GM21825 (cell line): Measurements from ENCODE around the gene ENOX1.

Experiments used
- ATAC-seq: cut with Tn5 transposase; IDR thresholded peaks from one replicate; pipeline ENCODE4 v1.9.1; 2021; ENCODE audit warnings: mild to moderate bottlenecking, moderate library complexity; ENCODE audit not compliant: unreplicated experiment

ENOX1 gene

GRCh38 chr13:43611281-43612273, 175.2 kb downstream of the ENOX1 start:
- no peak for ATAC-seq

- no peak for ATAC-seq
Observed at GRCh38 chr13:43608400-43609137, 178.2 kb downstream of the ENOX1 start.

- ATAC-seq, result no peak
Observed at GRCh38 chr13:43597599-43597945, 189.2 kb downstream of the ENOX1 start.

GRCh38 chr13:43596924-43597598, 189.7 kb downstream of the ENOX1 start:
- no peak for ATAC-seq

DNA sequence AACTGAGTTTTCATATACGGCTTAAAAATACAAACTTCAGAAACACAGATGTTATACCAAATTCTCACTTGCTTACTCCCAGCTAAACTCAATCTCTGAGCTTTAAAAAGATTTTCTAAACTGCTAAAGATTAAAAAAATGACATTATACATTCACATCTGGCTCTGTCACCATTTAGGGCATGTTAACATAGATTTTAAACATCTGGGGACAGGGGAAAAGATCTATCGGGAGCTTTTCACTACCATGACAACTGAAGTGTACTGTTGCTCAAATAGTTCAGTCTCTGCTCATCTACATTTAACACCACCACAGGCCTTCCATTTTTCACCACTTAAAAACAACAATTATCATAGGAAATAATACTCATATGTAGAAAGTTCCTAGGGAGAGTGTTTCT, 190.8 kb downstream of the ENOX1 start:
- ATAC-seq, result no peak

DNA sequence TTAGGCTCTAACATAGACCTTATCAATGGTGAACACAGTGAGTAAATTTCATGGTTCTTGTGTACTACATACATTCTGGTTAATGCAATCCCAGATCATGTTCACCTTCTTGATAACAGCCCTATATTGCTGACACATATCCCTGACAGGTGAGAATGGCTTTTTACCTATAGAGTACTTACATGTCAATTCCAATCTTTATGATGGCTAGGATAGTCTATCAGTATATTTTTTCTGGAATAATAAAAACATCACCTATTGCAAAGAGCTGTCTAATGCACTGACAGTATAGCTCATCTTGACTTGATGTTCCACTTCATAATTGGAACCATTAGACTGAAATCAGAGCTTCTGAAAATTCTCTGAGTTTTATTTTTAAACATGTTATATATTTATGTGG, 199.4 kb downstream of the ENOX1 start:
- ATAC-seq, result no peak

GRCh38 chr13:43584751-43585150, 202.0 kb downstream of the ENOX1 start:
- ATAC-seq, result no peak

- ATAC-seq, result no peak
Observed at GRCh38 chr13:43583321-43583720, 203.5 kb downstream of the ENOX1 start.

- ATAC-seq, result no peak
Observed at GRCh38 chr13:43580280-43580679, 206.5 kb downstream of the ENOX1 start.

GRCh38 chr13:43579321-43579720, 207.5 kb downstream of the ENOX1 start:
- ATAC-seq, result no peak

- ATAC-seq, result no peak
Observed at GRCh38 chr13:43574605-43575004, 212.2 kb downstream of the ENOX1 start.

DNA sequence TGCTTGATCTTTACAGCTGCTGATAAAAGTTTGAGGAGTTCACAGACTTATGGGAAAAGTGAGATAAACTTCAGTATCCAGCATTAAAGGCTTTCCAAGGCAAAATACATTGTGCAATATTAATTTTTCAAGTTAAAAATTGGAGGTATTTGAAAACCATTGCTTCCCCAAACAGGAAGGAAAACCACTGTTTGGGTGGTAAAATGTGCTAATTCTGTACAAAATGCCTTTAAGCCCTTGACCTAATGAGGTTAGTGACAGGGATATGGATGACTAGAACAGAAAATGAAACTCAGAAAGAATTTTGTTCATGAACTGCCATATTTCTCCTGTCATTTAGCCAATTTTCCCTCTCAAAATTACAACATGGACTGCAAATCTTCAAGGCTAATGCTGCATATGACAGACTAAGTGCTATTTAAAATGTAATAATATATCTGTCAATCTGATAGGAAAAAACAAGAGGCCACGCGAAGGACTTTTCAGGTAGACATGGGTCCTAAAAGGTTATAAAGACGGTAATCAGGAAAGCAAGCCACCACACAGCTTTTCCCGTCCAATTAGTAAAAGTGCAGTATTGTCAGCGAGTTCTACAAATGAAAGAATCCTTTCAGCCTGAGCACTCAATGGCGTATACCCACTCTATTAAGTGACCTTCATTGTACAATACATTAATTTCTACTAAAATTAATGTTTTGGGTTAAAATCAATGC, 212.8 kb downstream of the ENOX1 start:
- no peak for ATAC-seq

- ATAC-seq, result no peak
Observed at GRCh38 chr13:43573361-43573740, 213.4 kb downstream of the ENOX1 start.

DNA sequence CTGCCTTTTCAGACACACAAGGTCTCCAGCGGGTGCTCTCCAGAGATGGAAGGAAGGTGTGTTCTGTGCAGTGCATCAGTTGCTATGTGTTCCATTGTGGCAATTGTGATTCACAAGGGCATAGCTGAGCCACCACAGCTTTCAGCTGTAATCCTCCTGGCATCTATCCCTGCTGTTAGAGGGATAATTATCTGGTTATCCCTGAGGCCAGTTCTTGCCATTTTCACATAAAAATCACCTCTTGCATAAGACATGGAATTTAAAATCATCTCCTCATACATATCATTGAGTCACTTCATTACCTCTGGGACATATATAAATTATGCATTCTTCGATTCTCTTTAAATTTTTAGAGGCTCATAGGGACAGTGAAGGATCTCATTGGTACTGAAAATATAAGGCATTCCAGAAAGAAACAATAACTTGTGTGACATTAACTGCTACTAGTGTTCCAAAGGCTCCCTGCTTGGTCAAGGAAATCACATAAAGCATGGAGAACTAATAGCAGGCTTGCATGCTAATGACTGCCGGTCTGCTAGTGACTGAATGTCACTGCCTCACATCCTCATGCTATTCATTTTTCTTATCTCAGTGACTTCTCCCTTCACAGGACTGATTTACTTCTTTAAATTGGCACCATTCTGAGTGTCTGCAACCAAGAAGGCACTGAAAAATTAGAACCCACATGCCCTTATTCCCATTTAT, 214.0 kb downstream of the ENOX1 start:
- ATAC-seq, result no peak

DNA sequence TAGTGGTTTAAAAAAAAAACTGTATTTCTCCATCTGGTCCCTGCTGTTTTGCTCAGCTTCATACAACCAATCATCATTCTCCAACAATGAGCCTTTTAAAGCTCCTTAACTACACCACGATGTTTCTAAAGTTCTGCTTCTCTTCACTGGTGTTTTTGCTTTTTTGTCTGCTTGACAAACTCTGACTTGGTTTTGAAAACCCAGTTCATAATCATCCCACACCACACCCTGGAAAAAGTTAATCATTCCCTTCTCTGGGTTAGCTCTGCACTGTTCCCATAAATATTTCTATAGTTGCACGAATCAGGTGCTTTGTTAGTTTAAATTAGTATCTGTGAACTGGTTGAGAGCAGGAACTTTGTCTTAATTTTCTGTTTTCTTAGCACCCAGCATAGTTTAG, 217.1 kb downstream of the ENOX1 start:
- no peak for ATAC-seq

GRCh38 chr13:43567608-43568007, 219.2 kb downstream of the ENOX1 start:
- no peak for ATAC-seq

GRCh38 chr13:43564952-43565351, 221.8 kb downstream of the ENOX1 start:
- ATAC-seq, result no peak

DNA sequence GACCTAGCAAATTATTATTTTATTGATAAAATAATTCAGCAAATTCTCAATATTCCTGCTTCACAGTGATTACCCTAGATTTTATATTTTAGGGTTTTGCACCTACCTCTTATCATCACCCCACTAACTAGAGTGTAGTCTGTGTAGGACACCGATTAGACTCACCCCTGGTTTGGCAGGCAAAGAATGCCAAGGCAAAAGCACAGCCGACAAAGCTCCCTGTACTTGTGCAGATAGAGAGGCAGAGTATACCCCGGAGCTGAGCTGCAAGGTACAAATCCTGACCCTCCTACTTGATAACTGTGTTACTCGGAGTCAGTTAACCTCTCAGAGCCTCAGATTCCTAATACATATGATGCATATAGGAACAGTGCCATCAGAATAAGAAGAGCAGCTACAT, 225.7 kb downstream of the ENOX1 start:
- ATAC-seq, result no peak

- no peak for ATAC-seq
Observed at GRCh38 chr13:43558939-43559338, 227.8 kb downstream of the ENOX1 start.

DNA sequence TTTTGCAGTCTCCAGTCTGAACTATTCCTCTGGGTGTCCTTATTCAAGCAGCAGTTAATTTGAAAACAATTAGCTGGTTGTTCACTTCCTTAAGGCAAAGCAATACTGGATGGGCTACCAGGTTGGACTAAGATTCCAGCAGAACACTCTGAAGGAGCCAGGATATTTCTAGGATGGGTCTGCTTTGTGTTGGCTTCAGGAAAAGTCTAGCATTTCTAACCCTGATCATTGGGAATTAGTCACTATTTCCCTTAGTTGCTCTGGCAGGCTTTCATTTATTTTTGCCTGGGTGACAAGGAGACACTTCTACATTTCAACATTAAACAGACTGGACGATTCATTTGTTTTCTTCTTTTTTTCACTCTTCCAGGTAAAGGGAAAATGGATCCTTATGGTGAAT, 228.4 kb downstream of the ENOX1 start:
- no peak for ATAC-seq
